Activated CD8-positive, alpha-beta memory T cell treated with anti-CD3 and anti-CD28 coated beads for 36 hours (primary cell): ENCODE data around the gene SH3GLB1. TPM values are rescaled to one million over a fixed set of nuclear protein-coding genes. Genes with fewer than 3 reads are reported as not detected.

ENCODE experiments used
- total RNA-seq, 2 experiments: library from RNA; stranded (reverse); gene quantifications; one replicate each; pipeline ENCODE4 v1.2.3, GENCODE V29; 2021

Gene SH3GLB1
- total RNA-seq, 2 experiments from 2014 or later: 55.0 to 60.0 TPM

Other genes starting within 250 kb of the SH3GLB1 start
- not detected for gene CLCA1, start 235.6 kb upstream of the SH3GLB1 start, total RNA-seq
- gene CLCA4, start 157.5 kb upstream of the SH3GLB1 start, total RNA-seq: not detected
- gene SELENOF, start 209.6 kb downstream of the SH3GLB1 start, total RNA-seq: 100 to 1,000 TPM; 155 to 156 TPM
- 10 to 100 TPM; 22.0 to 23.6 TPM for gene HS2ST1, start 210.1 kb downstream of the SH3GLB1 start, total RNA-seq